GM12891 (cell line): ENCODE data around the gene C5orf15.

Source experiments
- POLR2A ChIP-seq: IDR thresholded peaks from 2 replicates; pipeline ENCODE4 v1.6.1; 2011; ENCODE audit warnings: low read depth, low read length, control low read depth
- POLR2AphosphoS5 ChIP-seq: IDR thresholded peaks from 2 replicates; pipeline ENCODE4 v1.6.1; 2011; ENCODE audit warnings: low read depth, low read length, control low read depth

GRCh38 chr5:133966090-133966489, 2.3 kb downstream of the C5orf15 start:
- TF ChIP-seq POLR2A (no peak), POLR2AphosphoS5 (no peak)
